HG02623 (cell line): ENCODE measurements around the gene DOLK.
"Not testable (repeated sequence)": the region's sequence is repeated elsewhere in the genome, so short reads cannot be mapped to it uniquely, and the experiment has no call there.

Experiments used
- ATAC-seq: cut with Tn5 transposase; IDR thresholded peaks from one replicate; pipeline ENCODE4 v1.9.1; 2021; ENCODE audit warnings: moderate library complexity; ENCODE audit not compliant: unreplicated experiment

DOLK gene

DNA sequence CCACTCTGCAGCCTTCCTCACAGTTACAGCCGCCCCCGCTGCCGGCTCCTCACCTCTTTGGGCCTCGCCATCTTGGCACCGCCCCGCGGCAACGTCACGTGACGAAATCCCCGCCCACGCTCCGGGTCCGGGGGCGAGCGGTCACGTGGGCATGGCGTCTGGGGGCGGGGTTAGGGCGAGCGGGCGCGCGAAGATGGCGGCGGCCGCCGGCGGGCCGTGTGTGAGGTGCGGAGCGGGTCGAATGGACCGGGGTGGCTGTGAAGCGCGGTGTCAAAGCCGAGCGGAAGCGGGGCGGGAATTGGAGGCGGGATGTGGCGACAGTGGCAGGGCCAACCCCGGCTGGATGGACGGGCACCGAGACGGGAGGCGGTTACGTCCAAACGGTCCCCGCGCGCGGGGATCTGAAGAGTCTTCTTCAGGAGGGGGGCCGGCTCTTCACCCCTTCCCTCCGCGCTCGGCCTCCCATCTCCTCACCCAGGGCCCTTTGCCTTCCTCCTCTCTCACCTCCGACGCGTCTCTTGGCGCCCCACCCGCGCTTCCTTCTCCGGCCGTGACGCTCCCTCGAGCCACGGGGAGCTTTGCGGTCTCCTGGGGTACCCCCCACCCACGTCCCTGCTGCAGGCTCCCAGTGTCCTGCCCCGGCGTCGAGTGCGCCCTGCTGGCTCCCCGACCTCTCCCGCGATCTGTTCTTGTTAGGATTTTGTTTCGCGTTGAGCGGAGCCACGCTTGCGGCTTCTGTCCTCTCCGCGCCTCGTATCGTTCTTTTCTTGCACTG lies at the start of gene DOLK, which contains the start of gene NUP188:
DOLK (minus strand) TSS at position 77 of the 775 bp plus-strand sequence. CDS start 300 bp downstream, outside the sequence.
NUP188 (plus strand) TSS at position 173 of the 775 bp plus-strand sequence; CDS start at position 194, 21 bp downstream.
- peak; percentile 70 for ATAC-seq

DNA sequence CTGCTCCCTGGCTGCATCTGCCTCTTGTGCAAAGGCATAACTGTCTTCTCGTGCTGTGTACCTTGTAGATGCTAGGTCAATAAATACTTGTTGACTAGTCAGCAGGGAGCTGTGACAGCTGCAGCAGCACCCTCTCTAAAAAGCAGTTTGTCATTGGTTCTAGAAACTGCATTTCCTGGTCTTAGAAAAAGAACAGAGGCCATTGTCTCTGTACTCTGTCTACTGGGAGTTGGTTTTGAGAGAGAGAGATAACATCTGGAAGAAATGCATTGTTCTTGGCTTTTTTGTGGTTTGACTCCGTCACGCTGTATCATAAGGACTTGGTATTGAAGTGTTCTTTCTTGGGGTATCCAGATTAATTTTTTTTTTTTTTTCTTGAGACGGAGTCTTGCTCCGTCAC lies 48.4 kb upstream of the DOLK start:
- no peak for ATAC-seq

DNA sequence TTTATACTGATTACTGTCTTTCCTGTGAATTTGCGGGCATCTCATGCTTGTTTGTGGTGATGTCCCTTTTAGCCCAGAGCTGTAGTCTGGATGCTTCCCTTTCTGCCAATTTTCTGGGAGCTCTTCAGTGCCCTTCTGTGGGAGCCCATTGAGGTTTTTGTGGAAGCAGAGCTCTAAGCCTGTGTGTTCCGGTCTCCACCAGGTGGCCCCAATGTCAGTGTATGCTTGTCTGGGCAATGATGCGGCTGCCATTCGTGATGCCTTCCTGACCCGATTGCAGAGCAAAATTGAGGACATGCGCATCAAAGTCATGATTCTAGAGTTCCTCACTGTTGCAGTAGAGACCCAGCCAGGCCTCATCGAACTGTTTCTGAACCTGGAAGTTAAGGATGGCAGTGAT lies 45.6 kb upstream of the DOLK start:
- ATAC-seq, result no peak

DNA sequence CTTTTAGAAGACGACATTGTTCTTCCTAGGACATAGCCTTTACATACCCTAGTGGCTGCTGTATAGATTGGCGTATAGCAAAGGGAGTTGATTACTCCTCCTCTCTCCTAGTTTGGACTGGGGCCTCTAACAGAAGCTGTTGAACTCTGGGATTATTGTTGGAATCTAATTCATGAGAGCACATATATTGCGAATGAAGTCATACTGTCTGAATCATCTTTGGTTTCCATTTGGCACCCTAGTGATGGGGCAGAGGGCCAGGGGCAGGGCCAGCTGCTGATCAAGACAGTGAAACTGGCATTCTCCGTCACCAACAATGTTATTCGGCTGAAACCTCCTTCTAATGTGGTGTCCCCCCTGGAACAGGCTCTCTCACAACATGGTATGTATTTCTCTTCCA lies 40.4 kb upstream of the DOLK start:
- ATAC-seq, result no peak

DNA sequence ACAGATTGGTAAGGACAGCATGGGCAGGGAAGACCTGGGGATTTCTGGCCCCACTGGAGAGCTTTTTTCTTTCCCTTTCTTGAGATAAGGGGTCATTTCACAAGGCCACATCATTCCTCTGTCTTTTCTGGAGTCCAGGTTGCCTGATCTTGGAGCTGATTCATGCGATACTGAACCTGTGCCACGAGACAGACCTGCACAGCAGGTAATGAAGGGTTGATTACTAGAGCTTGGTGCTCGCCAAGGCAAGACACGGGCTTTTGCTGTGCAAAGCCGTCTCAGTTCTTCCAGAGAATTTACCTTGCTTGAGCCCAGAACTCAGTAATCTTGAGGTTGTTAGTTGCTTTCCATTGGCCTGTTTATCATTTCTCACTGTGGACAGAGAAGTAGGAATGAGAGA lies 39.3 kb upstream of the DOLK start:
- ATAC-seq, result no peak

DNA sequence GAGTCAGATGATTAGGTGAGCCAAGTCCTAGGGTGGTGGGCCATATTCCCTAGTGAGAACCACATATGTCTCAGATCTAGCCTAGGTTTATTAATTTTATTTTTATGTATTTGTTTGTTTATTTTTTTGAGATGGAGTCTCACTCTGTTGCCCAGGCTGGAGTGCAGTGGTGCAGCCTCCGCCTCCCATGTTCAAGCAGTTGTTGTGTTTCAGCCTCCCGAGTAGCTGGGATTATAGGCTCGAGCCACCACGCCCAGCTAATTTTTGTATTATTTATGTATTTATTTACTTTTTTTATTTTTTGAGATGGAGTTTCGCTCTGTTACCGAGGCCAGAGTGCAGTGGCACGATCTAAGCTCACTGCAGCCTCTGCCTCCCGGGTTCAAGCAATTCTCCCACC lies 36.1 kb upstream of the DOLK start:
- no peak for ATAC-seq

DNA sequence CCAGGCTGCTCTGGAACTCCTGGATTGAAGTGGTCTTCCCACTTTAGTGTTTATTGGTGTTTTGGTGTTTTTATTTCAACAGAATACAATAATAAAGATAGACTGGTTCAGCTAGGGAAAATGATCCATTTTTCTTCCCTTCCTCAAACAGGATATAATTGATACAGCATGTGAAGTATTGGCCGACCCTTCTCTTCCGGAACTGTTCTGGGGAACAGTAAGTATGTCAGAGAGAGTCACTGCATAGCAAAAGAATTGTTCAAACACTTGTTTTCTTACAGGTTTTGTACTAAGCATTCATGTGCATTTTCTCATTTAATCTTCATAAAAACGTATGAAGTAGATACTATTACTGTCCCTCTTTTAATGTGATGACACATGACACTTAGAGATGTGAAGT lies 31.7 kb upstream of the DOLK start:
- ATAC-seq, result no peak

DNA sequence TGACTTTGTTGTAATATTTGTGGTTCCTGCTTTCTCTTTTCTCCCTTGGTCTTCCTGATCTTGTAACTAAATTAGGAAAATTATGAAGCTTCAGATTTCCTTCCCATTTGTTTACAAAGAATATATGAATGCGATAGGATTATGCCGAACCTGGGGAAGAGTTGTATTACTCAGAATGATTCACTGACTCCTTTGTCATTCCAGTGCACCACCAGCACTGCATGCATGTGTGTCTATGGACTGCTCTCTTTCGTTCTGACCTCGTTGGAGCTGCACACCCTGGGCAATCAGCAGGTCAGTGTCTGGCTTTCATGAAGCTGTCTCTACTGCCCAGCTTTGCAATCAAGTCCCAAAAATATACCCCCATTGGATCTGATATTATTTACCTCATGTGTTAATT lies 25.6 kb upstream of the DOLK start:
- ATAC-seq, result no peak

DNA sequence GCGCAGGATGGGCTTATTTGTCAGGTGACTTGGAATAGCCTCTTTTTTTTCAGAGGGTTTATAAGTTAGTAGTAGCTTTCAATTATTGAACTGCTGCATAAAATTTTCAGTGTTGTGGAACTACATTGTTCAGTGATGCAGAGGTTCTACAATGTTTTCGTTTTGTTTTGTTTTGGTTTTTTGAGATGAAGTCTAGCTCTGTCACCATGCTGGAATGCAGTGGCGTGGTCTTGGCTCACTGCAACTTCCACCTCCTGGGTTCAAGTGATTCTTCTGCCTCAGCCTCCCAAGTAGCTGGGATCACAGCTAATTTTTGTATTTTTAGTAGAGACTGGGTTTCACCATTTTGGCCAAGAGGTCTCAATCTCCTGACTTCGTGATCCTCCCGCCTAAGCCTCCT lies 22.1 kb upstream of the DOLK start:
- no peak for ATAC-seq

DNA sequence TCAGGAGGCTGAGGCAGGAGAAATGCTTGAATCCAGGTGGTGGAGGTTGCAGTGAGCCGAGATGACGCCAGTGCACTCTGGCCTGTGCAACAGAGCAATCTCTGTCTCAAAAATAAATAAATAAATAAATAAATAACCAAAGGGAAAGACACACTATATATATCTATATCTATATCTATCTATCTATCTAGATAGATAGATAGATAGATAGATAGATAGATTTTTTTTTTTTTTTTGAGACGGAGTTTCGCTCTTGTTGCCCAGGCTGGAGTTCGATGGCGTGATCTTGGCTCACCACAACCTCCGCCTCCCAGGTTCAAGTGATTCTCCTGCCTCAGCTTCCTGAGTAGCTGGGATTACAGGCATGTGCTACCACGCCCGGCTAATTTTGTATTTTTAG lies 14.0 kb upstream of the DOLK start:
- not testable (repeated sequence) for ATAC-seq

DNA sequence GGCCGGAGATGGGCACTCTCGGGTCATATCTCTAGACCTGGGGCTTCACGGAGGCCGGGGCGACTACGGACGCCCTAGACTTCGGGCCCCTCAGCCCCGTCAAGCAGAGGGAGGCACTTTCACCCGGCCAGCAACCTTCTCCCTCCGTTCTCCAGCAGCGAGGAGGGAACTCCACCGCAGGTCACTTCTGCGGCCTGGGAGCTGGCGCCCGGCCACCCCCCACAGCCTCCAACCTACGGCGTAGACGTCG lies 201 bp downstream of the DOLK start:
- ATAC-seq, result peak; percentile 13

DNA sequence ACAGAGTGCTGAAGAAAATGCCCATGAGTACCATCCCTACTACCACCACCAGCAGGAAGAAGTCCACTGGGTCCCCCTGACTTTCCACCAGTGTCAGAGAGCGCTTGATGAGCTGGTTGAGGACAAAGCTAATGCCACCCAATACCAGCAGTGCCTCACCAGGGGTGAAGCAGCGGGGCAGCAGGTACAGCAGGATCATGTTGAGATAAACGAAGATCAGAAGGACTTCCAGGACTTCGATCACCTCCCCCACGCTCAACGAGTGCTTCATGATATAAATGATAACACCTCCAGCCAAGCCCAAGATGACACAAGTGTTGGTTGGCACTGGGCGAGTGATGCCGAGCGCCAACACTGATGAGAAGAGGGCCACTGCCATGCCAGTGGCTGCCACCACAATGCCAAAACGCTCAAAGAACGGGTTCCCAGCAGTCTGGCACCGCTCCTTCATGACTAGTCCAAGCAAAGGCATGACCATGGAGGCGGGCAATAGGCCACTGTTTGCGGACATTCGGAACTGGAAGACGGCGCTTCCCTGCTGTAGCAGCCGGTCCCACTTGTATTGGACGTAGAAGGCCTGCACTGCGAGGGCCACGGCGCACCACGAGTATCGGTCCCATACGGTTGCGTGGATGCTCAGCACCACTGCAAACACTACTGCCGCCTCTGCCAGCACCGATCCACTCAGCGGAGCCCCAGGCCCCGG lies 679 bp downstream of the DOLK start:
- peak; percentile 14 for ATAC-seq

DNA sequence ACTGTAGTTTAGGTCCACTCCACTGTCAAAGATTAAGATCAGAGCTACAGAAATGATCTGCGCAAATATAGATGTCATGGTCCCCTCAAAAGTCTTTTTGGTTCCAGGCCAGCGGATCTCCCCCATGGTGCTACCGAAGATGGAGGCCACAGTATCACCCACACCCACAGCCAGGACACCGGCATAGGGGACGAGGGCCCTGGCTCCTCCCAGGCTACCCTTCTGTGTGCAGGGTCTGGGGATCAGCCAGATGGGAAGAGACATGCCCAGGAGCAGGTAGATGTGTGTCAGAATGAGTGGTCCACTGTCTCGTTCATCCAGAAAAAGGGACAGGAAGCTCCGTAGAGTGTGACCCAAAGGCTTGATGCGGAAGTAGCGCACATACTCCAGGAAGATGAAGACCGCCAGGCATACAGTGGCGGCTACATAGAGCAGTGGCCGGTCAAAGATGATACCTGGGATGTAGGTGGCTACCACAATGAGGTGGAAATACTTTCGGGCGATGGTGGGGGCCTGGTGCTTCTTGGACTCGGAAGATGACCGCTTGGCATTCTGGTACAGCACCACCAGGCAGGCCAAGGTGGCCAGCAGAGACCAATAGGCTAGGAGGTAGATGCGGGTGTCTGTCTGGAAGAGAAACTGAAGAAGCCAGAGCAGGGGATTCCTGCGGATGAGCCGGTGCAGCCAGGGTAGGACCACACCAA lies 1.5 kb downstream of the DOLK start:
- no peak for ATAC-seq

DNA sequence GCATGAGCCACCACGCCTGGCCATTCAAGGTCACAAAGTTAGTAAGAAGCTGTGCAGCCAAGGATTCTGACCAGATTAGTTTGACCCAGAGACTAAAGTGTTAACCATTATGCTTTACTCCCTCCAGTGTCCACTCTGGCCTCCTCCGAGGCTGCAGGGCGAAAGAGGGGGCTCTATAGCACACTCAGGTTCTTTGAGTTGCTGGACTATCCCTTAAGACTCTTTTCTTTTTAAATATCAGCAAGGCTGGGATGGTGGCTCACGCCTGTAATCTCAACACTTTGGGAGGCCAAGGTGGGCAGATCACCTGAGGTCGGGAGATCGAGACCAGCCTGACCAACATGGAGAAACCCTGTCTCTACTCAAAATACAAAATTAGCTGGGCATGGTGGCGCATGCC lies 2.4 kb downstream of the DOLK start:
- not testable (repeated sequence) for ATAC-seq

DNA sequence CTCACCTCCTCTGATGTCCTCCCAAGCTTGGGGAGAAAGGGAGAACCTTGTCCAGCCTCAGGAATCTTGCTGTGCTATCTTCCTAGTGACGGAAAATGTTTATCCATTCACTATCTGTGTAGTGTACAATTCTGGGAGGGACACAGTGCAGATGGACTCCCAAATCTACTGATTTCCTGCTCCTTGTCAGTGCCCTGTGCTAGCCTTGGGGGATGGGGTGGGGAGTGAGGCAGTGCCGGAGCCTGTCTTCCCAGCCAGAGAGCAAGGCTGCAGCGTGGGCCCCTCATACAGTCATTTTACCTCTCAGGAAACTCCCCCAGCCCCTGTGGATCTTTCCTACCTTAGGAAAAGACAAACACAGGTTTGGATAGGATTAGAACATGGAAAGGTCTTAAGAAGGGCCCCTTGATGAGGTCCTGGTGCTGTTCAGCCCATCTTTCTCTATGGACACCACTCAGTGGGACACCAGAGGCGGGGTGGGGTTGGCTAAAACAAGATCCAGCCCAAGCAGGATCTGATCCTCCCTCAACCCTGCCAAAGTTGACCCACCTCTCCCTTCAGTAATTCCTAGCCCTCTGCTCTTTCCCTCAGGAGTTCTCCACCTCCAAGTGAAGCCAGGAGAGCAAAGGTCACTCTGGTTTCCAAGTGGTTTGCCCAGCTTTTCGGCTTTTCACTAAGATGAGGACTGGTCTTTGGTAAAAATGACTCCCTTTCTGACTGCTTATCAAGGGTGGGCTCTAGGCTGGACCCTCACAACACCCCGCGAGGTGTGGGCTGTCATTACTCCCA lies 3.4 kb downstream of the DOLK start:
- ATAC-seq, result no peak

DNA sequence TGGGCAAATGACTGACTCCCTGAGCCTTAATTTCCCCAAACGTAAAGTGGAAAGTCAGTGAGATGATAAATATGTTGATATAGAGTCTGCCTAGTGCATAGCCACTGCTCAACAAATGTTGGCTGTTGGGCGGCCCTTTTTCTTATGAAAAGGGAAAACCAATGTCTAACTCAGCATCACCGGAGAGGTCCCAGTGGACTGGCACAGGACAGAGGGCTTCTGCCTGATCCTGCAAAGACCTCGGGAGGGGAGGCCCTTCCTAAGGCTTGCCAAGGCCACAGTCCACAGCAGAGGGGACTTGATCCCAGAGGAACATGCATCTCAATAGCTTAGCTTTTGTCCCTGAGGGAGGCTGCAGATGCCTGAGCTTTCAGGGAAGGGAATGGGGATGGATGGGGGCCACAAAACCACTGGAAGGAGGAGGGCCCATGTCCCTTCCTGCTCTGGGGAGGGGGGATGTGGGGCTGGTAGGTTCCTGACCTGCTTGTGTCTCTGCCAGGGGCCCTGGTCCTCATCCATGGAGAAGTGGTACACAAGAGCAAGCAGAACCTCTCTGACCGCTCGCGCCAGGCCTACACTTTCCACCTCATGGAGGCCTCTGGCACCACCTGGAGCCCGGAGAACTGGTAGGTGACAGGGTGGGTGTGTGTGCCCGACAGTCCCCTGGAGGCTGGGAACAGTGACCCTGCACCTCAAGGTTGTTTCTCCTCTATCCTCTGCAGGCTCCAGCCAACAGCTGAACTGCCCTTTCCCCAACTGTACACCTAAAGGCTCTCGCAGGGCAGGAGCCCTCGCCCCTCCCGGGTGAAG lies 6.3 kb downstream of the DOLK start:
- no peak for ATAC-seq

DNA sequence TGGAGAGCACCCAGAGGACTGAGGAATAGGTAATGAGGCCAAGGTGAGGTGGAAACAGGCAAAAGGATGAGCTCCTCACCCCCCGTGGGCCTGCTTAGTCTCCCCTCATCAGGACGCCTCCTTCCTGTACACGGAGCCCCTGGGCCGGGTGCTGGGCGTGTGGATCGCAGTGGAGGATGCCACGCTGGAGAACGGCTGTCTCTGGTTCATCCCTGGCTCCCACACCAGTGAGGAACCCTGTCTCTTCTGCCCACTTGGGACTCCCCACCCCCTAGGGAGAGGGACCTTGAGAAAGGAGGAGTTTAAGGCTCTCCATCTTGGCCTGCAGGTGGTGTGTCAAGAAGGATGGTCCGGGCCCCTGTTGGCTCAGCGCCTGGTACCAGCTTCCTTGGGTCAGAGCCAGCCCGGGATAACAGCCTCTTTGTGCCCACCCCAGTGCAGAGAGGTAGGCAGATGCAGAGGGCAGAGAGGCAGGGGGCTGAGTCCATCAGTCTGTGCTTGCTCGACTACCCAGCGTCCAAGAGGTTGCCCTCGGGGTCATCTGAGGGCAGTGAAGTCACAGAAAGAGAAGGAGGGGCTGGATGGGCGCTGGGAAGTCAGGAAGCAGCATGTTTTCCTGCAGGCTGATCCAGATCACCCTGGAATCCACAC lies 7.0 kb downstream of the DOLK start:
- no peak for ATAC-seq

DNA sequence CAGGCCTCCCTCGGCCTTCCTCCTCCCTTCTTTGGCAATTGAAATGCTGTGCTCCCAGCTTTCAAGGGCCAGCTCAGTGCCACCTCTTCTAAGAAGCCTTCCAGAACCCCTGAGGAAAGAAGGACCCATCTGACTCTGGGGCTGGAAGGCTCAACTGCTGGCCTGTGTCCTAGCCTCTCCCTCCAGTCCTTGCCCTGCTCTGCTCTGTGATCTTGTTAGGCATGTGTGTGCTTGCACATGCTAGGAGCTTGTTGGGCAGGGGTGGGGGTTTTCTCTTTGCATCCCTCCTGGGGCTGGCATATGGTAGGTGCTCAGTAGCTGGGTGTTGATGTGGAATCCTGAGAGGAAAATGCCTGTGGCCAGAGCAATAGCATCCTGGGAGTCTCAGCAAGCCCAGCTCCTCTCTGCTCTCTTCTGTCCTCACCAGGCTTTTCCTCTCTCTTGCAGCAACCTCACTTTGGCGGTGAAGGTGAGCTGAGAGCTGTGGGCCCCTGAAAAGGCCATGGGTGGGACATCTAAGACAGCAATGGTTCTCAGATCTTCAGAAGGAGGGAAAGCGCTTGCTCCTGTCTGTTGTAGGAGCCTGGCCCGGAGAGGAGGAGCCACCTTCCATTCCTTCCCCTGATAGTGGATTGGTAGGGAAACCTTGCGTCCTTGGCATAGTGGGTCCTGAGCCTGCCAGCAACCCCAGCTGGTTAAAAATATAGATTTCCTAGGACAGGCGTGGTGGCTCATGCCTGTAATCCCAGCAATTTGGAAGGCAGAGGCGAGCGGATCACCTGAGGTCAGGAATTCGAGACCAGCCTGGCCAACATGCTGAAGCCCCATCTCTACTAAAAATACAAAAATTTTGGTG lies 9.9 kb downstream of the DOLK start:
- no peak for ATAC-seq
